ENCODE measurements around the gene DNM3.
A peak's percentile ranks its signal among the peaks of the same experiment; 100 is the strongest.

DNM3 gene

GRCh38 chr1:172184506-172185191 lies 343.4 kb downstream of the DNM3 start:
- Histone ChIP-seq H2AFZ (ENCODE audit: low read length) (no peak overlapping the region), H3K4me1 (ENCODE audit: low read length) (peaks cover 46% of the 10 kb centered on the region)

GRCh38 chr1:172185211-172185610 lies 343.9 kb downstream of the DNM3 start:
- Histone ChIP-seq H3K9ac (ENCODE audit: low read length) (no peak overlapping the region), H2AFZ (ENCODE audit: low read length) (no peak overlapping the region), H3K9me2 (replicated peaks; ENCODE audit: insufficient read depth, low read length) (no peaks in the 10 kb centered on the region), H3K4me3 (ENCODE audit: low read length) (0 out of 2 replicates have a peak overlapping the region, but pooled peaks have one; percentile 3), H3K79me2 (ENCODE audit: low read length) (no peaks in the 10 kb centered on the region), H3K36me3 (replicated peaks; ENCODE audit: insufficient read depth, low read length) (no peaks in the 10 kb centered on the region), H4K20me1 (ENCODE audit: insufficient read depth, low read length) (no peaks in the 10 kb centered on the region), H3F3A (ENCODE audit: insufficient read depth, low read length) (peaks cover 37% of the 10 kb centered on the region), H3K27me3 (replicated peaks; ENCODE audit: insufficient read depth, low read length) (no peaks in the 10 kb centered on the region), H3K4me1 (ENCODE audit: low read length) (peaks cover 41% of the 10 kb centered on the region), H3K4me2 (ENCODE audit: low read depth, low read length) (peak overlapping the region; percentile 68), H3K9me3 (replicated peaks; ENCODE audit: insufficient read depth, low read length) (no peaks in the 10 kb centered on the region), H3K27ac (ENCODE audit: low read length) (peak overlapping the region; percentile 17; the same call in 1 of the 2 replicates)
- TF ChIP-seq EZH2 (optimal IDR thresholded peaks at IDR 0.05; ENCODE audit: low read depth, low read length), result no peak
- no peak for TF ChIP-seq CTCF (IDR thresholded peaks at IDR 0.05; ENCODE audit: low read length)
- TF ChIP-seq EZH2phosphoT487 (IDR thresholded peaks at IDR 0.05; ENCODE audit: low read length), result no peak
- DNase-seq, result peak; percentile 83

More at GRCh38 chr1:172184506-172185191, 343.4 kb downstream of the DNM3 start:
- Histone ChIP-seq H3K9me2 (replicated peaks; ENCODE audit: insufficient read depth, low read length) (no peaks in the 10 kb centered on the region), H3K36me3 (replicated peaks; ENCODE audit: insufficient read depth, low read length) (no peaks in the 10 kb centered on the region), H3K4me3 (ENCODE audit: low read length) (no peak overlapping the region), H4K20me1 (ENCODE audit: insufficient read depth, low read length) (no peaks in the 10 kb centered on the region), H3F3A (ENCODE audit: insufficient read depth, low read length) (peaks cover 37% of the 10 kb centered on the region), H3K27me3 (replicated peaks; ENCODE audit: insufficient read depth, low read length) (no peaks in the 10 kb centered on the region), H3K27ac (ENCODE audit: low read length) (peak overlapping the region; percentile 17; the same call in 1 of the 2 replicates), H3K79me2 (ENCODE audit: low read length) (no peaks in the 10 kb centered on the region), H3K4me2 (ENCODE audit: low read depth, low read length) (peak overlapping the region; percentile 68), H3K9ac (ENCODE audit: low read length) (no peak overlapping the region), H3K9me3 (replicated peaks; ENCODE audit: insufficient read depth, low read length) (no peaks in the 10 kb centered on the region)
- no peak for DNase-seq
- TF ChIP-seq CTCF (IDR thresholded peaks at IDR 0.05; ENCODE audit: low read length) (no peak), EZH2phosphoT487 (IDR thresholded peaks at IDR 0.05; ENCODE audit: low read length) (no peak), EZH2 (optimal IDR thresholded peaks at IDR 0.05; ENCODE audit: low read depth, low read length) (no peak)

- Histone ChIP-seq H3K9ac (ENCODE audit: low read length) (no peak overlapping the region), H3K4me3 (ENCODE audit: low read length) (no peak overlapping the region), H4K20me1 (ENCODE audit: insufficient read depth, low read length) (no peaks in the 10 kb centered on the region), H3K4me2 (ENCODE audit: low read depth, low read length) (peak overlapping the region; percentile 68; the same call in 1 of the 2 replicates), H3K9me2 (replicated peaks; ENCODE audit: insufficient read depth, low read length) (no peaks in the 10 kb centered on the region), H3K27ac (ENCODE audit: low read length) (no peak overlapping the region), H3K27me3 (replicated peaks; ENCODE audit: insufficient read depth, low read length) (no peaks in the 10 kb centered on the region), H3K9me3 (replicated peaks; ENCODE audit: insufficient read depth, low read length) (no peaks in the 10 kb centered on the region), H3F3A (ENCODE audit: insufficient read depth, low read length) (peaks cover 33% of the 10 kb centered on the region), H2AFZ (ENCODE audit: low read length) (no peak overlapping the region), H3K36me3 (replicated peaks; ENCODE audit: insufficient read depth, low read length) (no peaks in the 10 kb centered on the region), H3K79me2 (ENCODE audit: low read length) (no peaks in the 10 kb centered on the region), H3K4me1 (ENCODE audit: low read length) (peaks cover 35% of the 10 kb centered on the region)
- DNase-seq, result no peak
- no peak for TF ChIP-seq EZH2phosphoT487 (IDR thresholded peaks at IDR 0.05; ENCODE audit: low read length)
- TF ChIP-seq EZH2 (optimal IDR thresholded peaks at IDR 0.05; ENCODE audit: low read depth, low read length), result no peak
- TF ChIP-seq CTCF (IDR thresholded peaks at IDR 0.05; ENCODE audit: low read length), result no peak
Measured at GRCh38 chr1:172185996-172186395, 344.7 kb downstream of the DNM3 start.
